K562 (cell line): ENCODE data around the gene PLD5.

Experiments
- MXI1 ChIP-seq: IDR thresholded peaks from 2 replicates; pipeline ENCODE4 v1.6.1; 2011; ENCODE audit warnings: low read depth, mild to moderate bottlenecking, improper control_type of control experiment, low read length
- TF ChIP-seq, protein P1 (sequence below): fragments of 450-650 bp; IDR thresholded peaks from 2 replicates; pipeline ENCODE4 v1.6.1; 2016; ENCODE audit warnings: low read depth

DNA sequence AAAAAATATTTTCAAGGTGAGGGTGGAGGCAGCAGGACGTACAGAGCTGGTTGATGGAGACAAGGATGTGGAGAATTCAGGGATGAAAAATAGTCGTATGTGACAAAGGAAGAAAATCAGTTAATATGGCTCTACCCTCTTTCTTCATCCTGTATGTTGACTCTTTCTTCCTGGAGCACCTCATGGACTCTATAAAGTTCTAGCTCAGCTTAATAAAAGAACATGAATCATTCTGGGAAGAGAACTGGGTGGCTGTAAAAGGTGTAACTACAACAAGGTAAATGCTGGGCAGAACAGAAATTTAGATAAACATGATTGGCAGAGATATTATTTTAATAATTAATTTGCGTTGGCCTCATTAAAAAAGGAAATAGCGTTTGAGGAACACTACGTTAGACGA is 283.8 kb downstream of the PLD5 start:
- no peak for TF ChIP-seq MXI1
- TF ChIP-seq, protein P1, sequence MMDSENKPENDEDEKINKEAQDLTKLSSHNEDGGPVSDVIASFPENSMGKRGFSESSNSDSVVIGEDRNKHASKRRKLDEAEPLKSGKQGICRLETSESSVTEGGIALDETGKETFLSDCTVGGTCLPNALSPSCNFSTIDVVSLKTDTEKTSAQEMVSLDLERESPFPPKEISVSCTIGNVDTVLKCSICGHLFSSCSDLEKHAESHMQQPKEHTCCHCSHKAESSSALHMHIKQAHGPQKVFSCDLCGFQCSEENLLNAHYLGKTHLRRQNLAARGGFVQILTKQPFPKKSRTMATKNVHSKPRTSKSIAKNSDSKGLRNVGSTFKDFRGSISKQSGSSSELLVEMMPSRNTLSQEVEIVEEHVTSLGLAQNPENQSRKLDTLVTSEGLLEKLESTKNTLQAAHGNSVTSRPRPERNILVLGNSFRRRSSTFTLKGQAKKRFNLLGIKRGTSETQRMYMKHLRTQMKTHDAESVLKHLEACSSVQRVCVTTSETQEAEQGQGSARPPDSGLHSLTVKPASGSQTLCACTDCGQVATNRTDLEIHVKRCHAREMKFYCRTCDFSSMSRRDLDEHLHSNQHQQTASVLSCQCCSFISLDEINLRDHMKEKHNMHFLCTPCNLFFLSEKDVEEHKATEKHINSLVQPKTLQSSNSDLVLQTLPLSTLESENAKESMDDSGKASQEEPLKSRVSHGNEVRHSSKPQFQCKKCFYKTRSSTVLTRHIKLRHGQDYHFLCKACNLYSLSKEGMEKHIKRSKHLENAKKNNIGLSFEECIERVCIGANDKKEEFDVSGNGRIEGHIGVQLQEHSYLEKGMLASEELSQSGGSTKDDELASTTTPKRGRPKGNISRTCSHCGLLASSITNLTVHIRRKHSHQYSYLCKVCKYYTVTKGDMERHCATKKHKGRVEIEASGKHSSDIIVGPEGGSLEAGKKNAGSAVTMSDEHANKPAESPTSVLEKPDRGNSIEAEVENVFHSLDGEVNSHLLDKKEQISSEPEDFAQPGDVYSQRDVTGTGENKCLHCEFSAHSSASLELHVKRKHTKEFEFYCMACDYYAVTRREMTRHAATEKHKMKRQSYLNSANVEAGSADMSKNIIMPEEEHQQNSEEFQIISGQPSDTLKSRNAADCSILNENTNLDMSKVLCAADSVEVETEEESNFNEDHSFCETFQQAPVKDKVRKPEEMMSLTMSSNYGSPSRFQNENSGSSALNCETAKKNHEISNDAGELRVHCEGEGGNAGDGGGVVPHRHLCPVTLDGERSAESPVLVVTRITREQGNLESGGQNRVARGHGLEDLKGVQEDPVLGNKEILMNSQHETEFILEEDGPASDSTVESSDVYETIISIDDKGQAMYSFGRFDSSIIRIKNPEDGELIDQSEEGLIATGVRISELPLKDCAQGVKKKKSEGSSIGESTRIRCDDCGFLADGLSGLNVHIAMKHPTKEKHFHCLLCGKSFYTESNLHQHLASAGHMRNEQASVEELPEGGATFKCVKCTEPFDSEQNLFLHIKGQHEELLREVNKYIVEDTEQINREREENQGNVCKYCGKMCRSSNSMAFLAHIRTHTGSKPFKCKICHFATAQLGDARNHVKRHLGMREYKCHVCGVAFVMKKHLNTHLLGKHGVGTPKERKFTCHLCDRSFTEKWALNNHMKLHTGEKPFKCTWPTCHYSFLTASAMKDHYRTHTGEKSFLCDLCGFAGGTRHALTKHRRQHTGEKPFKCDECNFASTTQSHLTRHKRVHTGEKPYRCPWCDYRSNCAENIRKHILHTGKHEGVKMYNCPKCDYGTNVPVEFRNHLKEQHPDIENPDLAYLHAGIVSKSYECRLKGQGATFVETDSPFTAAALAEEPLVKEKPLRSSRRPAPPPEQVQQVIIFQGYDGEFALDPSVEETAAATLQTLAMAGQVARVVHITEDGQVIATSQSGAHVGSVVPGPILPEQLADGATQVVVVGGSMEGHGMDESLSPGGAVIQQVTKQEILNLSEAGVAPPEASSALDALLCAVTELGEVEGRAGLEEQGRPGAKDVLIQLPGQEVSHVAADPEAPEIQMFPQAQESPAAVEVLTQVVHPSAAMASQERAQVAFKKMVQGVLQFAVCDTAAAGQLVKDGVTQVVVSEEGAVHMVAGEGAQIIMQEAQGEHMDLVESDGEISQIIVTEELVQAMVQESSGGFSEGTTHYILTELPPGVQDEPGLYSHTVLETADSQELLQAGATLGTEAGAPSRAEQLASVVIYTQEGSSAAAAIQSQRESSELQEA = no peak
